IPS-18a (cell line): Measurements from ENCODE around the gene PHKG2.

ENCODE experiments used
- H3K27ac ChIP-seq: one replicate; pipeline ENCODE4 v1.5.1; 2013; ENCODE audit warnings: low read length
- H3K27me3 ChIP-seq: one replicate; pipeline ENCODE4 v1.6.1; 2013; ENCODE audit warnings: mild to moderate bottlenecking, low read length; ENCODE audit not compliant: control insufficient read depth, insufficient read depth
- H3K36me3 ChIP-seq: one replicate; pipeline ENCODE4 v1.6.1; 2013; ENCODE audit warnings: low read depth, low read length; ENCODE audit not compliant: control insufficient read depth
- H3K4me1 ChIP-seq: one replicate; pipeline ENCODE4 v1.6.1; 2013; ENCODE audit warnings: low read depth, low read length; ENCODE audit not compliant: control insufficient read depth
- H3K4me3 ChIP-seq: one replicate; pipeline ENCODE4 v1.5.1; 2013; ENCODE audit warnings: low read length
- H3K9ac ChIP-seq: one replicate; pipeline ENCODE4 v1.6.1; 2013; ENCODE audit warnings: mild to moderate bottlenecking, low read length, moderate library complexity
- H3K9me3 ChIP-seq: one replicate; pipeline ENCODE4 v1.6.1; 2013; ENCODE audit warnings: low read depth, low read length; ENCODE audit not compliant: control insufficient read depth

Gene PHKG2

GRCh38 chr16:30731411-30731810, 16.8 kb upstream of the PHKG2 start:
- Histone ChIP-seq H3K9ac (no peak overlapping the region), H3K9me3 (no peaks in the 10 kb centered on the region), H3K27me3 (no peaks in the 10 kb centered on the region), H3K27ac (no peak overlapping the region), H3K4me1 (peaks cover 5% of the 10 kb centered on the region), H3K4me3 (no peak overlapping the region), H3K36me3 (peaks cover 63% of the 10 kb centered on the region)

GRCh38 chr16:30736995-30737793, 11.0 kb upstream of the PHKG2 start:
- Histone ChIP-seq H3K4me3 (no peak overlapping the region), H3K4me1 (no peaks in the 10 kb centered on the region), H3K36me3 (peaks cover 65% of the 10 kb centered on the region)

GRCh38 chr16:30737794-30738648, 10.2 kb upstream of the PHKG2 start:
- Histone ChIP-seq H3K27ac (no peak overlapping the region), H3K36me3 (peaks cover 62% of the 10 kb centered on the region)

More at GRCh38 chr16:30736995-30737793, 11.0 kb upstream of the PHKG2 start:
- no peak overlapping the region for H3K9ac ChIP-seq
- H3K9me3 ChIP-seq: no peaks in the 10 kb centered on the region
- H3K27me3 ChIP-seq: no peaks in the 10 kb centered on the region
- H3K27ac ChIP-seq: no peak overlapping the region

GRCh38 chr16:30738984-30739951, 9.0 kb upstream of the PHKG2 start:
- H3K27me3 ChIP-seq: no peaks in the 10 kb centered on the region
- H3K27ac ChIP-seq: no peak overlapping the region
- H3K9ac ChIP-seq: no peak overlapping the region
- H3K9me3 ChIP-seq: no peaks in the 10 kb centered on the region
- H3K4me3 ChIP-seq: no peak overlapping the region
- H3K36me3 ChIP-seq: peaks cover 50% of the 10 kb centered on the region
- H3K4me1 ChIP-seq: no peaks in the 10 kb centered on the region

More at GRCh38 chr16:30737794-30738648, 10.2 kb upstream of the PHKG2 start:
- H3K9me3 ChIP-seq: no peaks in the 10 kb centered on the region
- no peak overlapping the region for H3K4me3 ChIP-seq
- no peak overlapping the region for H3K9ac ChIP-seq
- no peaks in the 10 kb centered on the region for H3K27me3 ChIP-seq
- no peaks in the 10 kb centered on the region for H3K4me1 ChIP-seq

GRCh38 chr16:30740364-30741251, 7.6 kb upstream of the PHKG2 start:
- H3K4me1 ChIP-seq: no peaks in the 10 kb centered on the region
- no peak overlapping the region for H3K4me3 ChIP-seq
- peaks cover 49% of the 10 kb centered on the region for H3K36me3 ChIP-seq
- no peaks in the 10 kb centered on the region for H3K27me3 ChIP-seq
- H3K9me3 ChIP-seq: no peaks in the 10 kb centered on the region
- H3K9ac ChIP-seq: no peak overlapping the region
- peak overlapping the region; percentile 15 for H3K27ac ChIP-seq

- H3K27ac ChIP-seq: no peak overlapping the region
These were observed 6.7 kb upstream of the PHKG2 start for GRCh38 chr16:30741461-30741914.

GRCh38 chr16:30743716-30744115, 4.5 kb upstream of the PHKG2 start:
- H3K9me3 ChIP-seq: no peaks in the 10 kb centered on the region
- H3K4me3 ChIP-seq: no peak overlapping the region
- no peak overlapping the region for H3K27ac ChIP-seq
- H3K4me1 ChIP-seq: no peaks in the 10 kb centered on the region
- peaks cover 20% of the 10 kb centered on the region for H3K36me3 ChIP-seq
- no peak overlapping the region for H3K9ac ChIP-seq
- no peaks in the 10 kb centered on the region for H3K27me3 ChIP-seq

More at GRCh38 chr16:30741461-30741914, 6.7 kb upstream of the PHKG2 start:
- Histone ChIP-seq H3K4me3 (no peak overlapping the region), H3K27me3 (no peaks in the 10 kb centered on the region), H3K9ac (no peak overlapping the region), H3K4me1 (no peaks in the 10 kb centered on the region), H3K36me3 (peaks cover 42% of the 10 kb centered on the region), H3K9me3 (no peaks in the 10 kb centered on the region)

GRCh38 chr16:30744183-30744582, 4.0 kb upstream of the PHKG2 start:
- Histone ChIP-seq H3K27ac (no peak overlapping the region), H3K9ac (no peak overlapping the region), H3K27me3 (no peaks in the 10 kb centered on the region), H3K4me1 (no peaks in the 10 kb centered on the region), H3K36me3 (peaks cover 18% of the 10 kb centered on the region), H3K4me3 (no peak overlapping the region), H3K9me3 (no peaks in the 10 kb centered on the region)

- Histone ChIP-seq H3K9ac (no peak overlapping the region), H3K4me3 (no peak overlapping the region), H3K4me1 (no peaks in the 10 kb centered on the region), H3K9me3 (no peaks in the 10 kb centered on the region), H3K27me3 (no peaks in the 10 kb centered on the region), H3K36me3 (peaks cover 18% of the 10 kb centered on the region), H3K27ac (no peak overlapping the region)
These were observed 3.1 kb upstream of the PHKG2 start for GRCh38 chr16:30745082-30745481.

- Histone ChIP-seq H3K9ac (no peak overlapping the region), H3K27ac (no peak overlapping the region), H3K36me3 (peaks cover 19% of the 10 kb centered on the region), H3K27me3 (no peaks in the 10 kb centered on the region), H3K4me3 (no peak overlapping the region), H3K4me1 (no peaks in the 10 kb centered on the region), H3K9me3 (no peaks in the 10 kb centered on the region)
These were observed 1.5 kb upstream of the PHKG2 start for GRCh38 chr16:30746638-30747175.
